SK-N-SH (cell line): ENCODE measurements around the gene METTL15. TPM values are rescaled to one million over a fixed set of nuclear protein-coding genes. Genes with fewer than 3 reads are reported as not detected.
"Not testable (repeated sequence)": the region's sequence is repeated elsewhere in the genome, so short reads cannot be mapped to it uniquely, and the experiment has no call there.

Experiments
- CTCF ChIA-PET: fragments of 300-600, 350-600 bp; formaldehyde crosslinking; extraction: SDS; loops from one replicate; lab custom pipeline; 2021; lab: Yijun Ruan, JAX
- POLR2A ChIA-PET: fragments of 350-600 bp; sonication (Branson Sonifier 250); formaldehyde crosslinking; extraction: SDS; loops from one replicate; lab custom pipeline; 2020; ENCODE audit warnings: antibody characterized with exemption, inconsistent platforms; lab: Yijun Ruan, JAX
- DNase-seq: peaks from one replicate; pipeline ENCODE4 v3.0.0; 2012
- H2AFZ ChIP-seq: fragments of 200-600 bp; sonication (generic); 2 replicates; pipeline ENCODE4 v1.8.1; 2016; ENCODE audit warnings: antibody characterized with exemption, mild to moderate bottlenecking, low read depth
- H3F3A ChIP-seq: fragments of 200-600 bp; sonication (generic); replicated peaks from 2 replicates; pipeline ENCODE3; 2016; ENCODE audit warnings: antibody characterized with exemption, mild to moderate bottlenecking; ENCODE audit not compliant: insufficient read depth
- H3K27ac ChIP-seq, 2 experiments: fragments of 200-500 bp in 1 of 2; fragments of 200-600 bp in 1 of 2; sonication (Bioruptor generic) in 1 of 2; sonication (generic), shearing (Covaris generic) in 1 of 2; 2 replicates each; pipeline versions ENCODE4 v1.5.1 to v1.6.1; 2014 to 2016; ENCODE audit warnings: low read depth in 2 of 2, inconsistent platforms in 1 of 2, low read length in 1 of 2, mild to moderate bottlenecking in 1 of 2, mixed read lengths in 1 of 2
- H3K27me3 ChIP-seq: fragments of 200-600 bp; sonication (generic), shearing (Covaris generic); 2 replicates; pipeline ENCODE4 v1.6.1; 2016; ENCODE audit warnings: mixed run types; ENCODE audit not compliant: insufficient read depth
- H3K36me3 ChIP-seq, 2 experiments: fragments of 200-500 bp in 1 of 2; fragments of 200-600 bp in 1 of 2; sonication (Bioruptor generic) in 1 of 2; sonication (generic) in 1 of 2; replicated peaks in 1 of 2; 2 replicates each; pipeline versions ENCODE3 to v1.5.1; 2014 to 2016; ENCODE audit warnings: low read length in 1 of 2, mild to moderate bottlenecking in 1 of 2; ENCODE audit not compliant: insufficient read depth in 2 of 2, control insufficient read depth in 1 of 2
- H3K4me1 ChIP-seq, 2 experiments: fragments of 200-500 bp in 1 of 2; fragments of 200-600 bp in 1 of 2; sonication (Bioruptor generic) in 1 of 2; sonication (generic), shearing (Covaris generic) in 1 of 2; 2 replicates each; pipeline versions ENCODE4 v1.5.1 to v1.6.1; 2014 to 2016; ENCODE audit warnings: low read depth in 1 of 2, low read length in 1 of 2, mixed run types in 1 of 2; ENCODE audit not compliant: insufficient read depth in 2 of 2, control insufficient read depth in 1 of 2
- H3K4me2 ChIP-seq: fragments of 200-600 bp; sonication (generic), shearing (Covaris generic); 2 replicates; pipeline ENCODE4 v1.6.1; 2017; ENCODE audit warnings: mixed run types
- H3K4me3 ChIP-seq, 2 experiments: fragments of 200-500 bp in 1 of 2; fragments of 200-600 bp in 1 of 2; sonication (Bioruptor generic) in 1 of 2; sonication (generic), shearing (Covaris generic) in 1 of 2; 2 replicates each; pipeline versions ENCODE4 v1.5.1 to v1.8.1; 2014 to 2016; ENCODE audit warnings: low read depth in 2 of 2, inconsistent platforms in 1 of 2, low read length in 1 of 2, mild to moderate bottlenecking in 1 of 2, mixed read lengths in 1 of 2, moderate library complexity in 1 of 2
- H3K79me2 ChIP-seq: fragments of 200-600 bp; sonication (generic); 2 replicates; pipeline ENCODE4 v1.8.1; 2017; ENCODE audit warnings: mild to moderate bottlenecking; ENCODE audit not compliant: insufficient read depth
- H3K9ac ChIP-seq: fragments of 200-600 bp; sonication (generic); 2 replicates; pipeline ENCODE4 v1.6.1; 2017; ENCODE audit warnings: mixed run types
- H3K9me2 ChIP-seq: fragments of 200-600 bp; sonication (generic); 2 replicates; pipeline ENCODE4 v1.6.1; 2017; ENCODE audit warnings: mixed run types
- H3K9me3 ChIP-seq: fragments of 200-600 bp; sonication (generic); 2 replicates; pipeline ENCODE4 v1.6.1; 2017; ENCODE audit warnings: mixed run types, mild to moderate bottlenecking, moderate library complexity
- H4K20me1 ChIP-seq: fragments of 200-600 bp; sonication (generic); 2 replicates; pipeline ENCODE4 v1.6.1; 2017; ENCODE audit warnings: mild to moderate bottlenecking, mixed run types; ENCODE audit not compliant: insufficient read depth
- CHD2 ChIP-seq: fragments of 150-350 bp; IDR thresholded peaks from 2 replicates; pipeline ENCODE4 v1.6.1; 2018; ENCODE audit warnings: low read length; ENCODE audit not compliant: partially characterized antibody
- FOSL2 ChIP-seq: IDR thresholded peaks from 2 replicates; pipeline ENCODE4 v1.4.0; 2012; ENCODE audit warnings: low read depth, mild to moderate bottlenecking, moderate library complexity, borderline replicate concordance
- FOXM1 ChIP-seq: IDR thresholded peaks from 2 replicates; pipeline ENCODE4 v1.4.0; 2012; ENCODE audit warnings: low read depth, mild to moderate bottlenecking
- GABPA ChIP-seq: IDR thresholded peaks from 2 replicates; pipeline ENCODE4 v1.4.0; 2012; ENCODE audit warnings: low read depth, mild to moderate bottlenecking
- RAD21 ChIP-seq: IDR thresholded peaks from 2 replicates; pipeline ENCODE4 v1.6.1; 2012; ENCODE audit warnings: mild to moderate bottlenecking, low read length
- RCOR1 ChIP-seq: fragments of 150-350 bp; IDR thresholded peaks from 2 replicates; pipeline ENCODE4 v1.6.1; 2017; ENCODE audit warnings: antibody characterized with exemption, low read length
- WGBS: methylation state at CpG from one replicate; pipeline ENCODE4 v1.1.6; 2017; ENCODE audit warnings: low lambda C conversion rate; 5-methylcytosine and 5-hydroxymethylcytosine counted together
- polyA plus RNA-seq, 3 experiments: library from polyadenylated mRNA; depleted of rRNA; stranded (reverse); fragments of >200 nt; gene quantifications; 2 replicates each; pipeline ENCODE4 v1.2.3, GENCODE V29; 2012
- TF ChIP-seq, protein P1 (sequence below): IDR thresholded peaks from 2 replicates; pipeline ENCODE4 v1.4.0; 2012; ENCODE audit warnings: low read depth, borderline replicate concordance
- TF ChIP-seq, protein P2 (sequence below): IDR thresholded peaks from 2 replicates; pipeline ENCODE4 v1.4.0; 2012; ENCODE audit warnings: low read depth, borderline replicate concordance
- TF ChIP-seq, protein P3 (sequence below): fragments of 150-350 bp; IDR thresholded peaks from 2 replicates; pipeline ENCODE4 v1.6.1; 2016; ENCODE audit warnings: mild to moderate bottlenecking, low read depth, low read length
- TF ChIP-seq, protein P4 (sequence below): IDR thresholded peaks from 2 replicates; pipeline ENCODE4; 2012
- TF ChIP-seq, protein P5 (sequence below): IDR thresholded peaks from 2 replicates; pipeline ENCODE4 v1.4.0; 2012; ENCODE audit warnings: low read depth

METTL15 gene
- polyA plus RNA-seq, 1 of the 3 experiments (the other 2 are of a cell fraction): 4.7 TPM

DNA sequence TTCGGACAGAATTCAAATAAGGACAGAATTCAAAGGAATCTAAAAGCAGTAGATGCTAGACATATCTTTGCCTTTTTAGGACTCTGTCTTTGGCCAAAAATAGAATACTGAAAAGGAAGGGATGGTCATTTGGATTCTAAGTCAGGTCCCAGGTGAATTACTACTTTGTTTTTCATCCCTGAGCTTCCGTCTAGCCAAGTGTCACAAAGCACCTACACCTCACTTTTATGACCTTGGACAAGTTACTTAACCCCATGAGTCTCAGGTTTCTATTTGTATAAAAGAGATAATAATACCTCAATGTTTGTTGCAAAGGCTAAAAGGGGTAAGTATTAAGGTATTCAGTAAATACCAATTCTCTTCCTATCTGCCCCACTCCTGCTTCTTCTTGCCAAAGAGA lies 7.5 kb upstream of the METTL15 start (continued):
- TF ChIP-seq, protein P1, sequence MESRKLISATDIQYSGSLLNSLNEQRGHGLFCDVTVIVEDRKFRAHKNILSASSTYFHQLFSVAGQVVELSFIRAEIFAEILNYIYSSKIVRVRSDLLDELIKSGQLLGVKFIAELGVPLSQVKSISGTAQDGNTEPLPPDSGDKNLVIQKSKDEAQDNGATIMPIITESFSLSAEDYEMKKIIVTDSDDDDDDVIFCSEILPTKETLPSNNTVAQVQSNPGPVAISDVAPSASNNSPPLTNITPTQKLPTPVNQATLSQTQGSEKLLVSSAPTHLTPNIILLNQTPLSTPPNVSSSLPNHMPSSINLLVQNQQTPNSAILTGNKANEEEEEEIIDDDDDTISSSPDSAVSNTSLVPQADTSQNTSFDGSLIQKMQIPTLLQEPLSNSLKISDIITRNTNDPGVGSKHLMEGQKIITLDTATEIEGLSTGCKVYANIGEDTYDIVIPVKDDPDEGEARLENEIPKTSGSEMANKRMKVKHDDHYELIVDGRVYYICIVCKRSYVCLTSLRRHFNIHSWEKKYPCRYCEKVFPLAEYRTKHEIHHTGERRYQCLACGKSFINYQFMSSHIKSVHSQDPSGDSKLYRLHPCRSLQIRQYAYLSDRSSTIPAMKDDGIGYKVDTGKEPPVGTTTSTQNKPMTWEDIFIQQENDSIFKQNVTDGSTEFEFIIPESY: no peak
- TF ChIP-seq RAD21: no peak

DNA sequence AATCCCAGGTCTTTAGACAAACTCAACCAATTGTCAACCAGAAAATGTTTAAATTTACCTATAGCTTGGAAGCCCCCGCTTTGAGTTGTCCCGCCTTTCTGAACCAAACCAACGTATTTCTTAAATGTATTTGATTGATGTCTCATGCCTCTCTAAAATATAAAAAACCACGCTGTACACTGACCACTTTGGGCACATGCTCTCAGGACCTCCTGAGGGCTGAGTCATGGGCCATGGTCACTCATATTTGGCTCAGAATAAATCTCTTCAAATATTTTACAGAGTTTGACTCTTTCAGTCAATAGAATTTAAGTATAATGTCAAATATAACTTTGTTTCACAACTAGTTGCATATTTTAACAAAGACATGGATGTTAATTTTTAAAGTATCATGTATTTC lies 5.9 kb upstream of the METTL15 start:
- peaks cover 6 to 38% of the 10 kb centered on the region in 2 experiments; a peak in 3 of 4 replicates for H3K4me1 ChIP-seq
- 0 out of 2 replicates have a peak overlapping the region, but pooled peaks have one; percentile 5 for H3K4me2 ChIP-seq
- H4K20me1 ChIP-seq: not testable (repeated sequence)

DNA sequence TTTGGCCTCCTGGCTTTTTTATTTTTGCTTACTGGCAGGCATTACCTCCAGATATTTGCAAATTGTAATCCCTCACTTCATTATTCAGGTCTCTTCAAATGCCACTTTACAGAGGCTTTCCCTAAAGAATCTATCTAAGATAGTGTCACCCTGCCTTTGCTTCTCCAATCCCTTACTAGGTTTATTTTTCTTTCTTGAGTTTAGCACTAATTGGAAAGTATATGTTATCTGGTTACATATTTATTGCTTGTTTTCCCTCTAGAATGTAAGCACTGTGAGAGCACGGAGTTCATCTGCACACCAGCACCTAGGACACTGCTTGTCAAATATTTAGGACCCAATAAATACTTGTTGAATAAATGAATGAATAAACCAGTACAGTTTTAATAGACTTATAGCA lies 3.8 kb upstream of the METTL15 start:
- CTCF ChIA-PET: interaction anchor here (1.2 kb wide), 1 partner anchor 405 kb away, joined by 4 read pairs; the partner anchor contains the start of gene BDNF
- Histone ChIP-seq H3K36me3 (no peaks in the 10 kb centered on the region), H4K20me1 (no peaks in the 10 kb centered on the region), H3K79me2 (peaks cover 92% of the 10 kb centered on the region), H3K4me2 (peak overlapping the region; percentile 32)
- DNase-seq: no peak
- TF ChIP-seq, protein P2, sequence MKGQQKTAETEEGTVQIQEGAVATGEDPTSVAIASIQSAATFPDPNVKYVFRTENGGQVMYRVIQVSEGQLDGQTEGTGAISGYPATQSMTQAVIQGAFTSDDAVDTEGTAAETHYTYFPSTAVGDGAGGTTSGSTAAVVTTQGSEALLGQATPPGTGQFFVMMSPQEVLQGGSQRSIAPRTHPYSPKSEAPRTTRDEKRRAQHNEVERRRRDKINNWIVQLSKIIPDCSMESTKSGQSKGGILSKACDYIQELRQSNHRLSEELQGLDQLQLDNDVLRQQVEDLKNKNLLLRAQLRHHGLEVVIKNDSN: no peak
- TF ChIP-seq GABPA (no peak), FOXM1 (no peak), RCOR1 (no peak), CHD2 (no peak)
- TF ChIP-seq, protein P3, sequence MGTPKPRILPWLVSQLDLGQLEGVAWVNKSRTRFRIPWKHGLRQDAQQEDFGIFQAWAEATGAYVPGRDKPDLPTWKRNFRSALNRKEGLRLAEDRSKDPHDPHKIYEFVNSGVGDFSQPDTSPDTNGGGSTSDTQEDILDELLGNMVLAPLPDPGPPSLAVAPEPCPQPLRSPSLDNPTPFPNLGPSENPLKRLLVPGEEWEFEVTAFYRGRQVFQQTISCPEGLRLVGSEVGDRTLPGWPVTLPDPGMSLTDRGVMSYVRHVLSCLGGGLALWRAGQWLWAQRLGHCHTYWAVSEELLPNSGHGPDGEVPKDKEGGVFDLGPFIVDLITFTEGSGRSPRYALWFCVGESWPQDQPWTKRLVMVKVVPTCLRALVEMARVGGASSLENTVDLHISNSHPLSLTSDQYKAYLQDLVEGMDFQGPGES: no peak
- TF ChIP-seq, all 33 proteins: peak for 0
- peaks cover 22% of the 10 kb centered on the region for H3F3A ChIP-seq
- 88% methylated on average over 1 of the region's 1 CpG for WGBS
- peak overlapping the region; percentile 42; the same call in 1 of the 2 replicates for H2AFZ ChIP-seq
- no peaks in the 10 kb centered on the region for H3K27me3 ChIP-seq
- no peaks in the 10 kb centered on the region for H3K9me3 ChIP-seq
- H3K4me3 ChIP-seq: no peak overlapping the region
- POLR2A ChIA-PET: no interaction called here
- peaks cover 12 to 43% of the 10 kb centered on the region in 2 experiments; a peak in 3 of 4 replicates for H3K4me1 ChIP-seq
- no peaks in the 10 kb centered on the region for H3K9me2 ChIP-seq
- H3K9ac ChIP-seq: no peak overlapping the region
- H3K27ac ChIP-seq: peak overlapping the region in 1 of 2 experiments; percentile 37; a peak in 2 of 4 replicates

More for the DNA sequence above, 5.9 kb upstream of the METTL15 start:
- DNase-seq, H3K9ac ChIP-seq: not testable (repeated sequence)
- peaks cover 100% of the 10 kb centered on the region for H3K79me2 ChIP-seq
- TF ChIP-seq, protein P4, sequence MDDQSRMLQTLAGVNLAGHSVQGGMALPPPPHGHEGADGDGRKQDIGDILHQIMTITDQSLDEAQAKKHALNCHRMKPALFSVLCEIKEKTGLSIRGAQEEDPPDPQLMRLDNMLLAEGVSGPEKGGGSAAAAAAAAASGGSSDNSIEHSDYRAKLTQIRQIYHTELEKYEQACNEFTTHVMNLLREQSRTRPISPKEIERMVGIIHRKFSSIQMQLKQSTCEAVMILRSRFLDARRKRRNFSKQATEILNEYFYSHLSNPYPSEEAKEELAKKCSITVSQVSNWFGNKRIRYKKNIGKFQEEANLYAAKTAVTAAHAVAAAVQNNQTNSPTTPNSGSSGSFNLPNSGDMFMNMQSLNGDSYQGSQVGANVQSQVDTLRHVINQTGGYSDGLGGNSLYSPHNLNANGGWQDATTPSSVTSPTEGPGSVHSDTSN: peak; percentile 43
- TF ChIP-seq, protein P5, sequence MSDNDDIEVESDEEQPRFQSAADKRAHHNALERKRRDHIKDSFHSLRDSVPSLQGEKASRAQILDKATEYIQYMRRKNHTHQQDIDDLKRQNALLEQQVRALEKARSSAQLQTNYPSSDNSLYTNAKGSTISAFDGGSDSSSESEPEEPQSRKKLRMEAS: peak; percentile 51; the same call in 1 of the 2 replicates
- peak; percentile 9; the same call in 1 of the 2 replicates for TF ChIP-seq FOSL2
- TF ChIP-seq, all 33 proteins: peak for 3; not testable (repeated sequence) for 30
- H3K27me3 ChIP-seq, H3K36me3 ChIP-seq, POLR2A ChIA-PET, H3K4me3 ChIP-seq, H3K9me3 ChIP-seq, H3K9me2 ChIP-seq, CTCF ChIA-PET, H3F3A ChIP-seq: not testable (repeated sequence)
- Histone ChIP-seq H3K27ac (peak overlapping the region in 1 of 2 experiments; percentile 24; a peak in 1 of 4 replicates), H2AFZ (0 out of 2 replicates have a peak overlapping the region, but pooled peaks have one; percentile 0)
- WGBS: 67% methylated on average over 4 of the region's 4 CpGs
